K562 (cell line): ENCODE results near the gene LCE7A. TPM values are rescaled to one million over a fixed set of nuclear protein-coding genes. Genes with fewer than 3 reads are reported as not detected.

ENCODE experiments used
- ATAC-seq: fragments of 200-7000 bp; cut with Tn5 transposase; 3 replicates; pipeline ENCODE4 v1.9.1; 2020; ENCODE audit warnings: moderate library complexity
- BruUV-seq: library from RNA; stranded (reverse); fragments of 400-500 nt; replicated peaks from 2 replicates; lab custom pipeline; 2021; lab: Mats Ljungman, UMichigan
- CTCF ChIA-PET: fragments of 300-600 bp; formaldehyde crosslinking; extraction: SDS; loops from one replicate; lab custom pipeline; 2021; ENCODE audit warnings: low intra/inter-chr PET ratio; lab: Yijun Ruan, JAX
- POLR2A ChIA-PET: fragments of 300-600, 350-650 bp; sonication (Branson Sonifier 250); formaldehyde crosslinking; extraction: SDS; loops from one replicate; lab custom pipeline; 2021; ENCODE audit warnings: antibody characterized with exemption, inconsistent platforms; lab: Yijun Ruan, JAX
- DNase-seq, 4 experiments: peaks; one replicate each; pipeline versions ENCODE4 v3.0.0 to v3.0.0-alpha.2; 2011 to 2018; ENCODE audit warnings: low spot score in 3 of 4, mixed read lengths in 3 of 4; ENCODE audit errors: extremely low read depth in 1 of 4
- FAIRE-seq: peaks from 2 replicates; lab custom pipeline; 2011; peaks lifted over from hg19 to GRCh38; lab: Jason Lieb, UNC
- H2AFZ ChIP-seq: 2 replicates; pipeline ENCODE4 v1.6.0; 2011; ENCODE audit warnings: low read depth, low read length, control low read depth, inconsistent platforms
- H3K27ac ChIP-seq: fragments of 200-600 bp; 3 replicates; pipeline ENCODE4 v1.8.0; 2011; ENCODE audit warnings: low read depth, mild to moderate bottlenecking, control low read depth, inconsistent platforms, low read length, moderate library complexity, mixed read lengths; ENCODE audit errors: extremely low read depth
- H3K27me3 ChIP-seq, 2 experiments: fragments of 300-600 bp in 1 of 2; 2 replicates in 1 of 2; 3 replicates in 1 of 2; pipeline versions ENCODE4 v1.6.0 to v1.8.0; 2011; ENCODE audit warnings: inconsistent platforms in 2 of 2, low read length in 2 of 2, mild to moderate bottlenecking in 1 of 2, mixed read lengths in 1 of 2, moderate library complexity in 1 of 2; ENCODE audit not compliant: control insufficient read depth in 2 of 2, insufficient read depth in 2 of 2
- H3K36me3 ChIP-seq: fragments of 300-600 bp; 3 replicates; pipeline ENCODE4 v1.8.0; 2011; ENCODE audit warnings: mild to moderate bottlenecking, low read length, inconsistent platforms; ENCODE audit not compliant: control insufficient read depth, insufficient read depth
- H3K4me1 ChIP-seq, 2 experiments: fragments of 200-600 bp in 1 of 2; replicated peaks in 1 of 2; 2 replicates in 1 of 2; 3 replicates in 1 of 2; pipeline versions ENCODE4 v1.5.1 to v1.8.0; 2011; ENCODE audit warnings: inconsistent platforms in 2 of 2, low read length in 2 of 2, mild to moderate bottlenecking in 1 of 2, mixed read lengths in 1 of 2, moderate library complexity in 1 of 2; ENCODE audit not compliant: control insufficient read depth in 2 of 2, insufficient read depth in 2 of 2
- H3K4me2 ChIP-seq: 2 replicates; pipeline ENCODE4 v1.6.1; 2011; ENCODE audit warnings: low read length, control low read depth, inconsistent platforms, mixed read lengths; ENCODE audit not compliant: insufficient read depth
- H3K4me3 ChIP-seq: fragments of 200-600 bp; sonication (generic), shearing (Covaris generic); 2 replicates; pipeline ENCODE4 v1.5.1; 2016; ENCODE audit warnings: control low read depth, inconsistent platforms
- H3K79me2 ChIP-seq: fragments of 200-600 bp; 3 replicates; pipeline ENCODE4 v1.8.0; 2011; ENCODE audit warnings: low read length, inconsistent platforms; ENCODE audit not compliant: control insufficient read depth, insufficient read depth
- H3K9ac ChIP-seq, 2 experiments: 2 replicates each; pipeline versions ENCODE4 v1.6.0 to v1.6.1; 2011; ENCODE audit warnings: low read depth in 2 of 2, low read length in 2 of 2, control low read depth in 1 of 2, inconsistent platforms in 1 of 2, mild to moderate bottlenecking in 1 of 2, mixed read lengths in 1 of 2; ENCODE audit not compliant: insufficient read depth in 1 of 2
- H3K9me1 ChIP-seq: one replicate; pipeline ENCODE4 v1.6.0; 2011; ENCODE audit warnings: inconsistent platforms, mild to moderate bottlenecking, low read length, moderate library complexity; ENCODE audit not compliant: control insufficient read depth, insufficient read depth
- H3K9me3 ChIP-seq: replicated peaks from 2 replicates; pipeline ENCODE4 v1.5.1; 2011; ENCODE audit warnings: low read depth, low read length, inconsistent platforms; ENCODE audit not compliant: control insufficient read depth, insufficient read depth
- H4K20me1 ChIP-seq: replicated peaks from 2 replicates; pipeline ENCODE4 v1.6.1; 2011; ENCODE audit warnings: low read length, inconsistent platforms, mixed read lengths; ENCODE audit not compliant: control insufficient read depth, insufficient read depth
- GTF2B ChIP-seq: IDR thresholded peaks from 2 replicates; pipeline ENCODE4 v1.6.1; 2011; ENCODE audit not compliant: insufficient read length; ENCODE audit errors: extremely low read depth
- HDAC2 ChIP-seq: fragments of 450-650 bp; IDR thresholded peaks from 2 replicates; pipeline ENCODE4 v1.6.1; 2016; ENCODE audit warnings: mild to moderate bottlenecking
- HLTF ChIP-seq: fragments of 450-650 bp; IDR thresholded peaks from 2 replicates; pipeline ENCODE4 v1.6.1; 2016
- HSF4 ChIP-seq: fragments of 250-450 bp; sonication (Bioruptor Pico); IDR thresholded peaks from 2 replicates; pipeline ENCODE4 v2.1.2; 2022; ENCODE audit warnings: mild to moderate bottlenecking, moderate library complexity, borderline replicate concordance
- MCM2 ChIP-seq: fragments of 450-650 bp; IDR thresholded peaks from 2 replicates; pipeline ENCODE4 v1.6.1; 2017; ENCODE audit warnings: low read depth, mild to moderate bottlenecking
- RBM14 ChIP-seq: fragments of 200-400 bp; formaldehyde crosslinking; IDR thresholded peaks from 2 replicates; pipeline ENCODE4 v1.6.1; 2018; ENCODE audit warnings: low read depth, mild to moderate bottlenecking, low read length, moderate library complexity, borderline replicate concordance; ENCODE audit not compliant: insufficient read depth
- STAT6 ChIP-seq: sonication (generic); formaldehyde crosslinking; IDR thresholded peaks from 2 replicates; pipeline ENCODE4 v1.8.1; 2023; ENCODE audit warnings: mild to moderate bottlenecking, missing genetic modification reagents
- ZNF197 ChIP-seq: fragments of 200-800 bp; sonication (Bioruptor generic); IDR thresholded peaks from 2 replicates; pipeline ENCODE4 v1.6.1; 2016; ENCODE audit warnings: low read depth, missing genetic modification characterization, missing compliant biosample characterization
- WGBS: fragments of 100-300 bp; shearing (Covaris generic); methylation state at CpG from one replicate; pipeline ENCODE4 v1.1.6; 2016; ENCODE audit warnings: low coverage, mixed read lengths; ENCODE audit not compliant: insufficient coverage; ENCODE audit errors: missing lambda C conversion rate; 5-methylcytosine and 5-hydroxymethylcytosine counted together
- in situ Hi-C: fragments of 300-500 bp; cut with MboI; formaldehyde crosslinking; loops from 4 replicates; pipeline ENCODE4 v1.15.0; 2018; ENCODE audit warnings: inconsistent platforms, mixed read lengths
- intact Hi-C: fragments of 100-400 bp; cut with micrococcal nuclease; formaldehyde crosslinking; loops from 2 replicates; pipeline ENCODE4 v1.14.2; 2022
- polyA plus RNA-seq, 8 experiments: library from polyadenylated mRNA; depleted of rRNA in 4 of 8; stranded (reverse) in 5 of 8; unstranded in 3 of 8; fragments of >200 nt; fragmentation: Nextera tagmentation in 2 of 8; fragmentation: Illumina TruSeq in 1 of 8; extraction: Ambion mirVana in 2 of 8; extraction: Trizol in 1 of 8; gene quantifications; 2 replicates each; pipeline versions ENCODE4 v1.2.1 to v1.2.3, GENCODE V29; 2011 to 2014; ENCODE audit warnings: inconsistent platforms in 1 of 8, missing spikeins in 1 of 8
- total RNA-seq, 7 experiments: library from RNA; depleted of rRNA in 6 of 7; stranded (reverse); fragments of >200 nt in 6 of 7; fragmentation: Illumina TruSeq in 2 of 7; extraction: Trizol in 2 of 7; gene quantifications; 2 replicates each; pipeline versions ENCODE4 v1.2.1 to v1.2.3, GENCODE V29; 2011 to 2021; ENCODE audit warnings: low replicate concordance in 1 of 7

LCE7A gene
- total and polyA plus RNA-seq, 9 of the 15 experiments (the other 6 are each of a cell fraction or from before 2014, with no cell fraction given), result not detected

- whole genome bisulfite sequencing, result 0% methylated on average over 5 of the region's 5 CpGs
- Histone ChIP-seq H3K4me3 (no peak overlapping the region), H2AFZ (no peak overlapping the region), H3K27ac (no peak overlapping the region), H3K79me2 (no peaks in the 10 kb centered on the region), H3K4me1 (no peaks in the 10 kb centered on the region), H3K9me3 (no peaks in the 10 kb centered on the region), H3K9ac (no peak overlapping the region), H4K20me1 (no peaks in the 10 kb centered on the region), H3K4me2 (no peak overlapping the region), H3K27me3 (no peaks in the 10 kb centered on the region), H3K36me3 (no peaks in the 10 kb centered on the region), H3K9me1 (no peaks in the 10 kb centered on the region)
- intact Hi-C loops (no loop called here), in situ Hi-C loops (no loop called here)
- ChIA-PET CTCF (no interaction called here), POLR2A (no interaction called here)
- TF ChIP-seq ZNF197 (CRISPR knock-in tag), result no peak
- TF ChIP-seq STAT6 (CRISPR knock-in tag), result no peak
- no peak for TF ChIP-seq GTF2B
- TF ChIP-seq MCM2, result no peak
- no peak for TF ChIP-seq RBM14
- no peak for TF ChIP-seq HSF4 (CRISPR knock-in tag)
- no peak for TF ChIP-seq HDAC2
- TF ChIP-seq HLTF, result no peak
- no peak for FAIRE-seq
- no peak for ATAC-seq
- no TSS peak for BruUV-seq
- DNase-seq, result no peak
Measured at GRCh38 chr1:152823294-152823693, 36.5 kb upstream of the LCE7A start.
